Measurements from ENCODE around the gene DOCK6. TPM values are rescaled to one million over a fixed set of nuclear protein-coding genes. Genes with fewer than 3 reads are reported as not detected.

DOCK6 gene
- polyA plus RNA-seq, 1 donor: 49.3 TPM

- DNase-seq: no peak
Measured at GRCh38 chr19:11226716-11227166, 35.6 kb downstream of the DOCK6 start.

- DNase-seq: no peak
Measured at GRCh38 chr19:11225815-11226214, 36.5 kb downstream of the DOCK6 start.

GRCh38 chr19:11225172-11225571 is 37.2 kb downstream of the DOCK6 start:
- DNase-seq: no peak

GRCh38 chr19:11224429-11224828 is 37.9 kb downstream of the DOCK6 start:
- DNase-seq: no peak

GRCh38 chr19:11223200-11223599 is 39.1 kb downstream of the DOCK6 start:
- DNase-seq: no peak

- DNase-seq: no peak
Measured at GRCh38 chr19:11221082-11221598, 41.2 kb downstream of the DOCK6 start.

GRCh38 chr19:11214387-11214786 is 47.9 kb downstream of the DOCK6 start:
- no peak for DNase-seq

- DNase-seq: no peak
Measured at GRCh38 chr19:11210656-11210928, 51.7 kb downstream of the DOCK6 start.

GRCh38 chr19:11209839-11210655 is 52.3 kb downstream of the DOCK6 start:
- no peak for DNase-seq

- DNase-seq: no peak
Measured at GRCh38 chr19:11208561-11209471, 53.5 kb downstream of the DOCK6 start.

GRCh38 chr19:11205939-11206570 is 56.3 kb downstream of the DOCK6 start:
- DNase-seq: no peak

GRCh38 chr19:11204943-11205349 is 57.4 kb downstream of the DOCK6 start:
- no peak for DNase-seq

GRCh38 chr19:11204076-11204602 is 58.2 kb downstream of the DOCK6 start:
- no peak for DNase-seq

GRCh38 chr19:11203194-11204075 is 58.9 kb downstream of the DOCK6 start:
- DNase-seq: no peak

GRCh38 chr19:11202488-11203193 is 59.7 kb downstream of the DOCK6 start:
- DNase-seq: no peak

GRCh38 chr19:11201791-11202190 is 60.5 kb downstream of the DOCK6 start:
- DNase-seq: no peak

- DNase-seq: no peak
Measured at GRCh38 chr19:11200931-11201330, 61.4 kb downstream of the DOCK6 start.

GRCh38 chr19:11200015-11200574 is 62.2 kb downstream of the DOCK6 start:
- DNase-seq: no peak

- DNase-seq: no peak
Measured at GRCh38 chr19:11199517-11199916, 62.8 kb downstream of the DOCK6 start.

GRCh38 chr19:11198769-11199424 is 63.4 kb downstream of the DOCK6 start:
- DNase-seq: no peak
